Measurements from ENCODE around the gene IGFBP3. TPM values are rescaled to one million over a fixed set of nuclear protein-coding genes. Genes with fewer than 3 reads are reported as not detected.

Gene IGFBP3
- total and polyA plus RNA-seq, 2 experiments from 2014 or later: 11.2 to 11.3 TPM

DNA sequence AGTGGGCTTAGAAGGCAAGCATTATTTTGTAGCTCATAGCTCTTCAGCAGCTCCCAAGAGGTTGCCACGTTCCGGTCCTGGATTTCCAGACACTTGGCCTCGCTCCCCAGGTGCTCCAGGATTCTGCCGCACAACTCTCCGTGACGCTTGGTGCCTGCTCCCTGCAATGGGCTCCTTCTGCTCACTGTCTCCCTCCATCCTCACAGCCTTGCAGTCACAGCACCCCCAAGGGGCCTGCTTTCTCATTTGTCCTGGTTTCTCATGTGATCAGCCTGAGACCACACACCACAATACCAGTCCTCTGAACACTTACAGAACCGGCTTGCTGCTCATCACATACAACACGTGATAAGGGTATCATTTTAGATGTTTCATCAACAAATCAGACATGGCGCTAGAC is 9.8 kb downstream of the IGFBP3 start:
- no peaks in the 10 kb centered on the region for H3K4me1 Mint-ChIP-seq
- H3K9me2 ChIP-seq (ENCODE audit: insufficient read depth): no peaks in the 10 kb centered on the region
- H2AFZ ChIP-seq: no peak overlapping the region
- H3K4me2 ChIP-seq: no peak overlapping the region
- no peaks in the 10 kb centered on the region for H3F3A ChIP-seq (replicated peaks; ENCODE audit: low read depth)
- no peaks in the 10 kb centered on the region for H3K4me1 ChIP-seq (ENCODE audit: insufficient read depth)
- no peak overlapping the region for H3K4me3 Mint-ChIP-seq
- no peaks in the 10 kb centered on the region for H4K20me1 ChIP-seq (replicated peaks; ENCODE audit: insufficient read depth)
- H3K27me3 ChIP-seq (ENCODE audit: insufficient read depth): no peaks in the 10 kb centered on the region
- no peaks in the 10 kb centered on the region for H3K9me3 Mint-ChIP-seq
- no peak for TF ChIP-seq JUNB (IDR thresholded peaks at IDR 0.05; ENCODE audit: unreplicated experiment)
- TF ChIP-seq, protein P1, sequence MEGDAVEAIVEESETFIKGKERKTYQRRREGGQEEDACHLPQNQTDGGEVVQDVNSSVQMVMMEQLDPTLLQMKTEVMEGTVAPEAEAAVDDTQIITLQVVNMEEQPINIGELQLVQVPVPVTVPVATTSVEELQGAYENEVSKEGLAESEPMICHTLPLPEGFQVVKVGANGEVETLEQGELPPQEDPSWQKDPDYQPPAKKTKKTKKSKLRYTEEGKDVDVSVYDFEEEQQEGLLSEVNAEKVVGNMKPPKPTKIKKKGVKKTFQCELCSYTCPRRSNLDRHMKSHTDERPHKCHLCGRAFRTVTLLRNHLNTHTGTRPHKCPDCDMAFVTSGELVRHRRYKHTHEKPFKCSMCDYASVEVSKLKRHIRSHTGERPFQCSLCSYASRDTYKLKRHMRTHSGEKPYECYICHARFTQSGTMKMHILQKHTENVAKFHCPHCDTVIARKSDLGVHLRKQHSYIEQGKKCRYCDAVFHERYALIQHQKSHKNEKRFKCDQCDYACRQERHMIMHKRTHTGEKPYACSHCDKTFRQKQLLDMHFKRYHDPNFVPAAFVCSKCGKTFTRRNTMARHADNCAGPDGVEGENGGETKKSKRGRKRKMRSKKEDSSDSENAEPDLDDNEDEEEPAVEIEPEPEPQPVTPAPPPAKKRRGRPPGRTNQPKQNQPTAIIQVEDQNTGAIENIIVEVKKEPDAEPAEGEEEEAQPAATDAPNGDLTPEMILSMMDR (conservative IDR thresholded peaks at IDR 0.05; ENCODE audit: low read depth in 2 of 2): peak in 1 of 2 experiments; percentile 35; a peak in 1 of 4 replicates
- peaks cover 13% of the 10 kb centered on the region; the same call in 2 of the 3 replicates for H3K36me3 Mint-ChIP-seq (ENCODE audit: low read depth)
- ATAC-seq (peak; percentile 41; the same call in 2 of the 3 replicates), DNase-seq (ENCODE audit: low spot score) (no peak)
- H3K27me3 Mint-ChIP-seq (ENCODE audit: insufficient read depth, low read depth, poor library complexity): no peaks in the 10 kb centered on the region
- no peak overlapping the region for H3K4me3 ChIP-seq
- no peak overlapping the region for H3K27ac Mint-ChIP-seq
- H3K36me3 ChIP-seq (ENCODE audit: insufficient read depth): no peaks in the 10 kb centered on the region
- H3K79me2 ChIP-seq (replicated peaks; ENCODE audit: insufficient read depth): no peaks in the 10 kb centered on the region
- H3K27ac ChIP-seq (ENCODE audit: low read depth): no peak overlapping the region

DNA sequence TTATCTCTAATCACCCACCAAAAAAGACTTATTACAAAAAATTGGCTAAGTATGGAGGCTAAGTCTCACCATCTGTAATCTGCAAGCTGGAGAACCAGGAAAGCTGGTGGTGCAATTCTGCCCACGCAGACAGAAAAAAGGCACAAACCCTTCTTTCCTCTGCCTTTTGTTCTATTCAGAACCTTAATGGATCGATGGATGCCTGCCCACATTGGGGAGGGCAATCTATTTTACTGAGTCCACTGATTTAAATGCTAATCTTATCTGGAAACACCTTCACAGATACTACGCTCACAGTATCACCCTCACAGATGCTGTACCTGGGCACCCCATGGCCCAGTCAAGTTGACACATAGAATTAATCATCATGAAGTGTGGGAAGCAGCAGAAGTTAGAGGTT is 10.2 kb downstream of the IGFBP3 start:
- H3K4me3 Mint-ChIP-seq: no peak overlapping the region
- no peaks in the 10 kb centered on the region for H3K9me3 Mint-ChIP-seq
- H3K27ac Mint-ChIP-seq: no peak overlapping the region
- H3K36me3 Mint-ChIP-seq (ENCODE audit: low read depth): peaks cover 10% of the 10 kb centered on the region; the same call in 2 of the 3 replicates
- Histone ChIP-seq H3K9me2 (ENCODE audit: insufficient read depth) (no peaks in the 10 kb centered on the region), H3K27me3 (ENCODE audit: insufficient read depth) (no peaks in the 10 kb centered on the region), H3K4me3 (no peak overlapping the region), H3K36me3 (ENCODE audit: insufficient read depth) (no peaks in the 10 kb centered on the region), H3F3A (replicated peaks; ENCODE audit: low read depth) (no peaks in the 10 kb centered on the region), H3K79me2 (replicated peaks; ENCODE audit: insufficient read depth) (no peaks in the 10 kb centered on the region), H2AFZ (no peak overlapping the region), H3K4me1 (ENCODE audit: insufficient read depth) (no peaks in the 10 kb centered on the region), H3K4me2 (no peak overlapping the region), H4K20me1 (replicated peaks; ENCODE audit: insufficient read depth) (no peaks in the 10 kb centered on the region), H3K27ac (ENCODE audit: low read depth) (no peak overlapping the region)
- H3K4me1 Mint-ChIP-seq: no peaks in the 10 kb centered on the region
- no peak for DNase-seq (ENCODE audit: low spot score)
- H3K27me3 Mint-ChIP-seq (ENCODE audit: insufficient read depth, low read depth, poor library complexity): no peaks in the 10 kb centered on the region
- ATAC-seq: no peak
- no peak for TF ChIP-seq CREB1 (CRISPR knock-in tag; IDR thresholded peaks at IDR 0.05; ENCODE audit: low read depth)
- no peak for TF ChIP-seq ZNF331 (CRISPR knock-in tag; IDR thresholded peaks at IDR 0.05; ENCODE audit: low read depth)
- TF ChIP-seq EZH2 (IDR thresholded peaks at IDR 0.05; ENCODE audit: low read depth, unreplicated experiment): no peak
- TF ChIP-seq, protein P2, sequence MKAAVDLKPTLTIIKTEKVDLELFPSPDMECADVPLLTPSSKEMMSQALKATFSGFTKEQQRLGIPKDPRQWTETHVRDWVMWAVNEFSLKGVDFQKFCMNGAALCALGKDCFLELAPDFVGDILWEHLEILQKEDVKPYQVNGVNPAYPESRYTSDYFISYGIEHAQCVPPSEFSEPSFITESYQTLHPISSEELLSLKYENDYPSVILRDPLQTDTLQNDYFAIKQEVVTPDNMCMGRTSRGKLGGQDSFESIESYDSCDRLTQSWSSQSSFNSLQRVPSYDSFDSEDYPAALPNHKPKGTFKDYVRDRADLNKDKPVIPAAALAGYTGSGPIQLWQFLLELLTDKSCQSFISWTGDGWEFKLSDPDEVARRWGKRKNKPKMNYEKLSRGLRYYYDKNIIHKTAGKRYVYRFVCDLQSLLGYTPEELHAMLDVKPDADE (IDR thresholded peaks at IDR 0.05): no peak
- TF ChIP-seq ZNF114 (CRISPR knock-in tag; IDR thresholded peaks at IDR 0.05): no peak
- TF ChIP-seq JUNB (IDR thresholded peaks at IDR 0.05; ENCODE audit: unreplicated experiment): no peak
- no peak for TF ChIP-seq STAT1 (IDR thresholded peaks at IDR 0.05; ENCODE audit: unreplicated experiment)
- TF ChIP-seq, protein P1 (conservative IDR thresholded peaks at IDR 0.05; ENCODE audit: low read depth in 2 of 2): no peak
- no peak for TF ChIP-seq EZH2phosphoT487 (IDR thresholded peaks at IDR 0.05; ENCODE audit: unreplicated experiment)
- TF ChIP-seq, protein P3, sequence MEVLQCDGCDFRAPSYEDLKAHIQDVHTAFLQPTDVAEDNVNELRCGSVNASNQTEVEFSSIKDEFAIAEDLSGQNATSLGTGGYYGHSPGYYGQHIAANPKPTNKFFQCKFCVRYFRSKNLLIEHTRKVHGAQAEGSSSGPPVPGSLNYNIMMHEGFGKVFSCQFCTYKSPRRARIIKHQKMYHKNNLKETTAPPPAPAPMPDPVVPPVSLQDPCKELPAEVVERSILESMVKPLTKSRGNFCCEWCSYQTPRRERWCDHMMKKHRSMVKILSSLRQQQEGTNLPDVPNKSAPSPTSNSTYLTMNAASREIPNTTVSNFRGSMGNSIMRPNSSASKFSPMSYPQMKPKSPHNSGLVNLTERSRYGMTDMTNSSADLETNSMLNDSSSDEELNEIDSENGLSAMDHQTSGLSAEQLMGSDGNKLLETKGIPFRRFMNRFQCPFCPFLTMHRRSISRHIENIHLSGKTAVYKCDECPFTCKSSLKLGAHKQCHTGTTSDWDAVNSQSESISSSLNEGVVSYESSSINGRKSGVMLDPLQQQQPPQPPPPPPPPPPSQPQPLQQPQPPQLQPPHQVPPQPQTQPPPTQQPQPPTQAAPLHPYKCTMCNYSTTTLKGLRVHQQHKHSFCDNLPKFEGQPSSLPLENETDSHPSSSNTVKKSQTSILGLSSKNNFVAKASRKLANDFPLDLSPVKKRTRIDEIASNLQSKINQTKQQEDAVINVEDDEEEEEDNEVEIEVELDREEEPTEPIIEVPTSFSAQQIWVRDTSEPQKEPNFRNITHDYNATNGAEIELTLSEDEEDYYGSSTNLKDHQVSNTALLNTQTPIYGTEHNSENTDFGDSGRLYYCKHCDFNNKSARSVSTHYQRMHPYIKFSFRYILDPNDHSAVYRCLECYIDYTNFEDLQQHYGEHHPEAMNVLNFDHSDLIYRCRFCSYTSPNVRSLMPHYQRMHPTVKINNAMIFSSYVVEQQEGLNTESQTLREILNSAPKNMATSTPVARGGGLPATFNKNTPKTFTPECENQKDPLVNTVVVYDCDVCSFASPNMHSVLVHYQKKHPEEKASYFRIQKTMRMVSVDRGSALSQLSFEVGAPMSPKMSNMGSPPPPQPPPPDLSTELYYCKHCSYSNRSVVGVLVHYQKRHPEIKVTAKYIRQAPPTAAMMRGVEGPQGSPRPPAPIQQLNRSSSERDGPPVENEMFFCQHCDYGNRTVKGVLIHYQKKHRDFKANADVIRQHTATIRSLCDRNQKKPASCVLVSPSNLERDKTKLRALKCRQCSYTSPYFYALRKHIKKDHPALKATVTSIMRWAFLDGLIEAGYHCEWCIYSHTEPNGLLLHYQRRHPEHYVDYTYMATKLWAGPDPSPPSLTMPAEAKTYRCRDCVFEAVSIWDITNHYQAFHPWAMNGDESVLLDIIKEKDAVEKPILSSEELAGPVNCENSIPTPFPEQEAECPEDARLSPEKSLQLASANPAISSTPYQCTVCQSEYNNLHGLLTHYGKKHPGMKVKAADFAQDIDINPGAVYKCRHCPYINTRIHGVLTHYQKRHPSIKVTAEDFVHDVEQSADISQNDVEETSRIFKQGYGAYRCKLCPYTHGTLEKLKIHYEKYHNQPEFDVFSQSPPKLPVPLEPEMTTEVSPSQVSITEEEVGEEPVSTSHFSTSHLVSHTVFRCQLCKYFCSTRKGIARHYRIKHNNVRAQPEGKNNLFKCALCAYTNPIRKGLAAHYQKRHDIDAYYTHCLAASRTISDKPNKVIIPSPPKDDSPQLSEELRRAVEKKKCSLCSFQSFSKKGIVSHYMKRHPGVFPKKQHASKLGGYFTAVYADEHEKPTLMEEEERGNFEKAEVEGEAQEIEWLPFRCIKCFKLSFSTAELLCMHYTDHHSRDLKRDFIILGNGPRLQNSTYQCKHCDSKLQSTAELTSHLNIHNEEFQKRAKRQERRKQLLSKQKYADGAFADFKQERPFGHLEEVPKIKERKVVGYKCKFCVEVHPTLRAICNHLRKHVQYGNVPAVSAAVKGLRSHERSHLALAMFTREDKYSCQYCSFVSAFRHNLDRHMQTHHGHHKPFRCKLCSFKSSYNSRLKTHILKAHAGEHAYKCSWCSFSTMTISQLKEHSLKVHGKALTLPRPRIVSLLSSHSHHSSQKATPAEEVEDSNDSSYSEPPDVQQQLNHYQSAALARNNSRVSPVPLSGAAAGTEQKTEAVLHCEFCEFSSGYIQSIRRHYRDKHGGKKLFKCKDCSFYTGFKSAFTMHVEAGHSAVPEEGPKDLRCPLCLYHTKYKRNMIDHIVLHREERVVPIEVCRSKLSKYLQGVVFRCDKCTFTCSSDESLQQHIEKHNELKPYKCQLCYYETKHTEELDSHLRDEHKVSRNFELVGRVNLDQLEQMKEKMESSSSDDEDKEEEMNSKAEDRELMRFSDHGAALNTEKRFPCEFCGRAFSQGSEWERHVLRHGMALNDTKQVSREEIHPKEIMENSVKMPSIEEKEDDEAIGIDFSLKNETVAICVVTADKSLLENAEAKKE (CRISPR knock-in tag; IDR thresholded peaks at IDR 0.05): no peak

All from GM23338 (cell line).